ENCODE data around the gene ANAPC7.
A peak's percentile ranks its signal among the peaks of the same experiment; 100 is the strongest.

GRCh38 chr12:110366321-110367142 lies 37.0 kb downstream of the ANAPC7 start:
- TF ChIP-seq E4F1 (CRISPR knock-in tag; IDR thresholded peaks at IDR 0.05; ENCODE audit: borderline replicate concordance) (no peak), CEBPB (tag; IDR thresholded peaks at IDR 0.05) (peak; percentile 55), CBX8 (IDR thresholded peaks at IDR 0.05; ENCODE audit: borderline replicate concordance, extremely low read depth, low read depth, low read length, poor library complexity, severe bottlenecking) (no peak), JUND (IDR thresholded peaks at IDR 0.05; ENCODE audit: borderline replicate concordance, low read depth, low read length) (no peak), JUND (tag; IDR thresholded peaks at IDR 0.05; ENCODE audit: borderline replicate concordance, low read depth, low read length) (no peak), SMARCA5 (IDR thresholded peaks at IDR 0.05) (no peak), GABPB1 (CRISPR knock-in tag; IDR thresholded peaks at IDR 0.05) (no peak)
- TF ChIP-seq, protein P1, sequence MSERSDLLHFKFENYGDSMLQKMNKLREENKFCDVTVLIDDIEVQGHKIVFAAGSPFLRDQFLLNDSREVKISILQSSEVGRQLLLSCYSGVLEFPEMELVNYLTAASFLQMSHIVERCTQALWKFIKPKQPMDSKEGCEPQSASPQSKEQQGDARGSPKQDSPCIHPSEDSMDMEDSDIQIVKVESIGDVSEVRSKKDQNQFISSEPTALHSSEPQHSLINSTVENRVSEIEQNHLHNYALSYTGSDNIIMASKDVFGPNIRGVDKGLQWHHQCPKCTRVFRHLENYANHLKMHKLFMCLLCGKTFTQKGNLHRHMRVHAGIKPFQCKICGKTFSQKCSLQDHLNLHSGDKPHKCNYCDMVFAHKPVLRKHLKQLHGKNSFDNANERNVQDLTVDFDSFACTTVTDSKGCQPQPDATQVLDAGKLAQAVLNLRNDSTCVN (CRISPR knock-in tag; IDR thresholded peaks at IDR 0.05) = no peak
